PC-3 (cell line): ENCODE data around the gene NUDCD2. TPM values are rescaled to one million over a fixed set of nuclear protein-coding genes. Genes with fewer than 3 reads are reported as not detected.
A peak's percentile ranks its signal among the peaks of the same experiment; 100 is the strongest.
"Not testable (repeated sequence)": the region's sequence is repeated elsewhere in the genome, so short reads cannot be mapped to it uniquely, and the experiment has no call there.

Source experiments
- ATAC-seq: fragments of 200-7000 bp; cut with Tn5 transposase; 2 replicates; pipeline ENCODE4 v1.9.1; 2020; ENCODE audit warnings: mild to moderate bottlenecking, moderate library complexity
- BruUV-seq: library from RNA; stranded (reverse); fragments of 400-500 nt; replicated peaks from 2 replicates; lab custom pipeline; 2021; lab: Mats Ljungman, UMichigan
- CTCF ChIA-PET: fragments of 300-600 bp; sonication (Branson Sonifier 250); formaldehyde crosslinking; loops from one replicate; lab custom pipeline; 2022; ENCODE audit warnings: antibody characterized with exemption; lab: Charles Lee
- POLR2A ChIA-PET: fragments of 300-600 bp; sonication (Branson Sonifier 250); formaldehyde crosslinking; loops from one replicate; lab custom pipeline; 2022; ENCODE audit warnings: antibody characterized with exemption; ENCODE audit not compliant: unreplicated experiment; lab: Charles Lee
- DNase-seq: peaks from one replicate; pipeline ENCODE4 v3.0.0-alpha.2; 2015
- H2AFZ ChIP-seq: fragments of 300-600 bp; sonication (generic); 2 replicates; pipeline ENCODE4 v1.6.0; 2016; ENCODE audit warnings: antibody characterized with exemption, low read length
- H3F3A ChIP-seq: fragments of 300-600 bp; sonication (generic); one replicate; pipeline ENCODE4 v1.6.0; 2017; ENCODE audit warnings: antibody characterized with exemption, low read length, control low read depth, mild to moderate bottlenecking; ENCODE audit not compliant: unreplicated experiment
- H3K27ac ChIP-seq: fragments of 300-600 bp; sonication (generic); 2 replicates; pipeline ENCODE4 v1.5.1; 2016; ENCODE audit warnings: mild to moderate bottlenecking, low read length
- H3K27me3 ChIP-seq: fragments of 300-600 bp; sonication (generic); 2 replicates; pipeline ENCODE4 v1.6.1; 2016; ENCODE audit warnings: low read length, mixed read lengths
- H3K36me3 ChIP-seq: fragments of 300-600 bp; sonication (generic); 2 replicates; pipeline ENCODE4 v1.6.1; 2016; ENCODE audit warnings: low read depth, mixed run types, low read length, mixed read lengths
- H3K4me1 ChIP-seq: fragments of 300-600 bp; sonication (generic); 2 replicates; pipeline ENCODE4 v1.5.1; 2016; ENCODE audit warnings: low read length; ENCODE audit not compliant: insufficient read depth
- H3K4me2 ChIP-seq: fragments of 300-600 bp; sonication (generic); 2 replicates; pipeline ENCODE4 v1.6.0; 2016; ENCODE audit warnings: low read length
- H3K4me3 ChIP-seq: fragments of 300-600 bp; sonication (generic); 2 replicates; pipeline ENCODE4 v1.5.1; 2016; ENCODE audit warnings: mild to moderate bottlenecking, low read length, mixed read lengths
- H3K79me2 ChIP-seq: fragments of 300-600 bp; sonication (generic); 2 replicates; pipeline ENCODE4 v1.6.1; 2017; ENCODE audit warnings: low read length, mixed read lengths
- H3K9ac ChIP-seq: fragments of 300-600 bp; sonication (generic); 2 replicates; pipeline ENCODE4 v1.6.0; 2016; ENCODE audit warnings: mild to moderate bottlenecking, low read length
- H3K9me2 ChIP-seq: fragments of 300-600 bp; sonication (generic); replicated peaks from 2 replicates; pipeline ENCODE4 v1.6.1; 2016; ENCODE audit warnings: mixed run types, low read length, mixed read lengths
- H3K9me3 ChIP-seq: fragments of 300-600 bp; sonication (generic); 2 replicates; pipeline ENCODE4 v1.6.1; 2016; ENCODE audit warnings: low read length, mixed read lengths
- H4K20me1 ChIP-seq: fragments of 300-600 bp; sonication (generic); 2 replicates; pipeline ENCODE4 v1.6.1; 2016; ENCODE audit warnings: low read length, mixed read lengths
- EZH2 ChIP-seq: fragments of 300-600 bp; sonication (generic); IDR thresholded peaks from one replicate; pipeline ENCODE4 v1.6.1; 2017; ENCODE audit warnings: antibody characterized with exemption, mild to moderate bottlenecking, low read length; ENCODE audit not compliant: unreplicated experiment
- EZH2phosphoT487 ChIP-seq: fragments of 300-600 bp; sonication (generic); IDR thresholded peaks from 2 replicates; pipeline ENCODE4 v1.6.1; 2018; ENCODE audit warnings: mild to moderate bottlenecking, antibody characterized with exemption, low read length, borderline replicate concordance
- intact Hi-C: fragments of 100-400 bp; cut with micrococcal nuclease; formaldehyde crosslinking; loops from 2 replicates; pipeline ENCODE4 v1.9.0; 2023
- total RNA-seq: library from RNA; depleted of rRNA; stranded (reverse); fragments of >200 nt; gene quantifications from 2 replicates; pipeline ENCODE4 v1.2.3, GENCODE V29; 2014
- TF ChIP-seq, protein P1 (sequence below): fragments of 300-600 bp; sonication (generic); conservative IDR thresholded peaks from 2 replicates; pipeline ENCODE4 v1.5.1; 2017; ENCODE audit warnings: antibody characterized with exemption, low read depth, mild to moderate bottlenecking, low read length

Gene NUDCD2
- total RNA-seq, 1 experiment from 2014 or later = 31.2 TPM

DNA sequence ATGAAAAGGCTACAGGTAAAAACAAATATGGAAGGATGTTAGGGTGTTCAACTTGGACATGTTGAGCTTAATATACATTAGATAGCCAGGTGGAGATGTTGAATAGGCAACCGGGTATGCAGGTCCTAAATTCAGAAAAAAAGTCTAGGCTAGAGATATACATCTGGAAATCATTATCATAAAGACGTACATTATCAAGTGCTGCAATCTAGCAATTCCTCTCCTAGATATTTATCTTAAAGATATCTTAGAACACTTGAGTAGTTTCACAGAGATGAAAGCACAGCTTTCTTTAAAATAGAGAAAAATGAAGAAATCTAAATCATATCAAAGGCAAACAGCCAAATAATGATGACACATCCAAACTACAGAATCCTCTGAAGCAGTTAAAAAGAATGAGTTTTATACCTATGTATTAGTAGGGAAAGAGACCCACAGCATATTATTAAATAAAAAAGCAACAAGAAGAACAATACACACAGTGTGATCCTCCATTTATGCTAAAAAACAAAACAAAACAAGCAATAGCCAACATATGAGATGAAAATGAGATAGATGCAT lies 3.8 kb downstream of the NUDCD2 start:
- ChIA-PET POLR2A (no interaction called here), CTCF (no interaction called here)
- Histone ChIP-seq H3K9me3 (no peaks in the 10 kb centered on the region), H3K9me2 (no peaks in the 10 kb centered on the region), H3K79me2 (peaks cover 60% of the 10 kb centered on the region), H3K4me2 (peak overlapping the region; percentile 9; the same call in 1 of the 2 replicates), H3K4me1 (peaks cover 3% of the 10 kb centered on the region; the same call in 1 of the 2 replicates), H3F3A (no peaks in the 10 kb centered on the region), H3K36me3 (peaks cover 16% of the 10 kb centered on the region), H3K9ac (no peak overlapping the region), H2AFZ (no peak overlapping the region), H4K20me1 (no peaks in the 10 kb centered on the region; the same call in 1 of the 2 replicates), H3K27me3 (no peaks in the 10 kb centered on the region), H3K4me3 (no peak overlapping the region), H3K27ac (no peak overlapping the region)
- no peak for ATAC-seq
- TF ChIP-seq EZH2phosphoT487 (no peak), EZH2 (no peak)
- TF ChIP-seq, protein P1, sequence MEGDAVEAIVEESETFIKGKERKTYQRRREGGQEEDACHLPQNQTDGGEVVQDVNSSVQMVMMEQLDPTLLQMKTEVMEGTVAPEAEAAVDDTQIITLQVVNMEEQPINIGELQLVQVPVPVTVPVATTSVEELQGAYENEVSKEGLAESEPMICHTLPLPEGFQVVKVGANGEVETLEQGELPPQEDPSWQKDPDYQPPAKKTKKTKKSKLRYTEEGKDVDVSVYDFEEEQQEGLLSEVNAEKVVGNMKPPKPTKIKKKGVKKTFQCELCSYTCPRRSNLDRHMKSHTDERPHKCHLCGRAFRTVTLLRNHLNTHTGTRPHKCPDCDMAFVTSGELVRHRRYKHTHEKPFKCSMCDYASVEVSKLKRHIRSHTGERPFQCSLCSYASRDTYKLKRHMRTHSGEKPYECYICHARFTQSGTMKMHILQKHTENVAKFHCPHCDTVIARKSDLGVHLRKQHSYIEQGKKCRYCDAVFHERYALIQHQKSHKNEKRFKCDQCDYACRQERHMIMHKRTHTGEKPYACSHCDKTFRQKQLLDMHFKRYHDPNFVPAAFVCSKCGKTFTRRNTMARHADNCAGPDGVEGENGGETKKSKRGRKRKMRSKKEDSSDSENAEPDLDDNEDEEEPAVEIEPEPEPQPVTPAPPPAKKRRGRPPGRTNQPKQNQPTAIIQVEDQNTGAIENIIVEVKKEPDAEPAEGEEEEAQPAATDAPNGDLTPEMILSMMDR = no peak
- no TSS peak for BruUV-seq
- DNase-seq = no peak
- intact Hi-C loops = no loop called here

- DNase-seq, POLR2A ChIA-PET, H3K4me3 ChIP-seq, H3K9me2 ChIP-seq, ATAC-seq, H3K9me3 ChIP-seq, H3K9ac ChIP-seq, BruUV-seq, H3F3A ChIP-seq, H3K27me3 ChIP-seq, CTCF ChIA-PET, intact Hi-C loops, H4K20me1 ChIP-seq, H2AFZ ChIP-seq, H3K4me1 ChIP-seq, H3K4me2 ChIP-seq, H3K27ac ChIP-seq: not testable (repeated sequence)
- peaks cover 54% of the 10 kb centered on the region for H3K79me2 ChIP-seq
- H3K36me3 ChIP-seq = peaks cover 18% of the 10 kb centered on the region
Observed at GRCh38 chr5:163455406-163455805, 4.5 kb downstream of the NUDCD2 start.

DNA sequence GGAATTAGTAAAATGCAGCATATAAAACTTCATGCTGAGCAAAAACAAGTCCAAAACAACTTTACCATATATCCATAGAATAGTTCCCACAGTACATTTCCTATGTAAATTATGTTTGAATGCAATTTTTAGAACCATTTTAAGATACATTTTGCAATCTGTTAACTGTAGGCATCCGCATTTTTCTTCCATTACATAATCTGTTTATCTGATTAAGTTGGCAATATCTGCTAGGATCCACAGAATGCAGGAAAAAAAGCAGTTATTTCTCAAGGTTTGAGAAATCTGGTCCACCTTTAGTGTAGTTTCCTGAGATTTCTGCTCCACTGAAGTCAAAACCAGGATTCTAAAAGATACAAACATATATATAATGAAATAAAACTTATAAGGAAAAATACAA lies 6.2 kb downstream of the NUDCD2 start:
- Histone ChIP-seq H3K9ac (no peak overlapping the region), H3K9me3 (no peaks in the 10 kb centered on the region), H3K9me2 (no peaks in the 10 kb centered on the region), H3K79me2 (peaks cover 42% of the 10 kb centered on the region), H3K27me3 (no peaks in the 10 kb centered on the region), H3K27ac (no peak overlapping the region), H4K20me1 (no peaks in the 10 kb centered on the region; the same call in 1 of the 2 replicates), H3K4me1 (peaks cover 3% of the 10 kb centered on the region; the same call in 1 of the 2 replicates), H3F3A (no peaks in the 10 kb centered on the region), H3K4me3 (no peak overlapping the region), H2AFZ (no peak overlapping the region), H3K4me2 (no peak overlapping the region), H3K36me3 (peaks cover 20% of the 10 kb centered on the region)
- no peak for ATAC-seq
- BruUV-seq = no TSS peak
- CTCF ChIA-PET = no interaction called here
- no peak for TF ChIP-seq EZH2
- TF ChIP-seq, protein P1 = no peak
- TF ChIP-seq EZH2phosphoT487 = no peak
- intact Hi-C loops = no loop called here
- POLR2A ChIA-PET = no interaction called here
- no peak for DNase-seq
